GM18498 (cell line): ENCODE measurements around the gene MAGI3.
"Not testable (repeated sequence)": the region's sequence is repeated elsewhere in the genome, so short reads cannot be mapped to it uniquely, and the experiment has no call there.

Experiments
- ATAC-seq: cut with Tn5 transposase; IDR thresholded peaks from one replicate; pipeline ENCODE4 v1.9.1; 2021; ENCODE audit warnings: mild to moderate bottlenecking, moderate library complexity; ENCODE audit not compliant: unreplicated experiment

Gene MAGI3

DNA sequence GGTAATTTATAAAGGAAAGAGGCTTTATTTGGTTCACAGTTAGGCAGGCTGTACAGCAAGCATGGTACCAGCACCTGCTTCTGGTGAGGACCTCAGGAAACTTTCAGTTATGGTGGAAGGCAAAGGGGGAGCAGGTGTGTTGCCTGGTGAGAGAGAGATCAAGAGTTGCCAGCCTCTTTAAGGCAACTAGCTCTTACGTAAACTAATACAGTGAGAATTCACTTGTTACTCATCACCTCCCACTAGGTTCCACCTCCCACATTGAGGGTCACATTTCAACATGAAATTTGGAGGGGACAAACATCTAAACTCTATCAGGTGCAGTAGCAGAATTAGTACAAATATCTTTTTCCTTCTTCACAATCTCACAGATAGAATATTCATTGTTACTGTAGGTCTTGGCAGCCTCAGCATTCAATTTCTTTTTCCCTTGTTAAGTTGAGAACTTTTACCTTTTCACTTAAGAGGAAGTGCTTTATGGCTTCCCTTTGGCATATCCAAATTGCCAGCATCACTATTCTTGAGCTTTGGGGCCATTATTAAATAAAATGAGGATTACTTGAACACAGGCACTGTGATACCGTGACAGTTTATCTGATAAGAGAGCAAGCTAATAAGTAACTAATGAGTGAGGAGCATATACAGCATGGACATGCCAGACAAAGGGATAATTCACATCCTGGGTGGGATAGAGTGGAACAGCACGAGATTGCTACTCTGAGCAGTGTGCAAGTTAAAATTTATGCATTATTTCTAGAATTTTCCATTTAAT lies 48.4 kb downstream of the MAGI3 start:
- no peak for ATAC-seq

DNA sequence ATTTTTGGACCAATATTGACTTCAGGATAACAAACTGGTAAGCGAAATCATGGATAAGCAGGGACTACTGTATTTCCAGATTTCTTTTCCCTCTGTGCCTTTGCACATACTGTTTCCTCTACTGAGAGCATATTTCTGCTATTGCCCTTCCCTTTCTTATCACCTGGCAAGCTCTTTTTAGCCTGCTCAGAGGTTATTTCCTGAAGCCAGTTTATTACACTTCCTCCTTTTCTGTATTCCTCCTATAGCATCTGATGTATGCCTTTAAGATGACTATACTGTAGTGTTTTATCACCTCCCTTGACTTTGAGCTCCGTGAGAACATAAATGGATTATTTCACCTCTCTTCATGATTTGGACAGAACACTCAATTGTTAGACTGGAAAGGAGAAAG lies 49.0 kb downstream of the MAGI3 start:
- no peak for ATAC-seq

DNA sequence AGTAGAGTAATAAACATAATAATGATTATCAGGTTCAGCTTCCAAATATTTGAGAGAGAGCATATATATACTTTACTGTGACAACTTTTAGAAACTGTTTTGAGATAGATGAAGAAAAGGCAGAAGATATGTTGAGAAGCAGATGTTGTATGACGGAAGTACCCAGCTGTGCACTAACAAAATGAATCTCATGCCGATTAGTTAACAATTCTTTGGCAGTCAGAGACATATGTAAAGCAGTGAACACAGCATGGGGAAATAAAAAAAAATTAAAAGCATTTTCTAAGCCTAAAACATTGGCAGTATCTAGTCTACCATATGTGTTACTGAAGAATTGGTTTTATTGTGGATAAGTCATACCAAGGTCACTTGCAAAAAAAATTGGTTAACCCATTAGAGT lies 51.8 kb downstream of the MAGI3 start:
- ATAC-seq = no peak

DNA sequence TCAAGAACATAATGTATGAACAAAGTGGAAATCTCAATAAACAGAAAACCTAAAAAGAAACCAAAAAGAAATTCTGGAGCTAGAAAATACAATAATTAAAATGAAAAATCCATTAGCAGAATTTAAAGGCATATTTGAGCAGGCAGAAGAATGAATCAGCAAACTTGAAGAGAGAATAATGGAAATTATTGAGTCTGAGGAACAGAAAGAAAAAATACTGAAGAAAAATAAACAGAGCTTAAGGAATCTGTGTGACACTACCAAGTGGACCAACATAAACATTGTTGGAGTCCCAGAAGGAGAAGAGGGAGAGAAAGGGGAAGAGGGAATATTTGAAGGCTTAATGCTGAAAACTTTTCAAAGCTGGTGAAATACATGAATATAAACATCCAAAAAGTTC lies 54.5 kb downstream of the MAGI3 start:
- no peak for ATAC-seq

DNA sequence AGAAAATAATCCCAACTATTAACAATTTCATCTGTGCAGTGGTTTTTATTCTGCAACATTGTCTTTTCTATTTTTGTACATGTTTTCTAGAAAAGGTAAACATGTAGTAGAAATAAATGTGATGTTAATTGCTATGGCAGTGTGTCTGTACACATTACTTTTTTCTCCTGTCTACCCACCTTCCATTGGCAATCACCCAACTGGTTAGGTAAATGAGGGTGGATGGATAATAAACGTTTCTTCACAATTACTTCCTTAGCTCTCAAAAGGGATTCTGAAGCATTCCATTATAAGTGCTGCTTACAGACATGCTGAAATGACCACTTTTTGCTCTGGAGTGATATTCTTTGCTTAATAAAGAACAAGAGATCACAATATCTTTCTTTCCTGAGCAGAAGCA lies 61.4 kb downstream of the MAGI3 start:
- no peak for ATAC-seq

DNA sequence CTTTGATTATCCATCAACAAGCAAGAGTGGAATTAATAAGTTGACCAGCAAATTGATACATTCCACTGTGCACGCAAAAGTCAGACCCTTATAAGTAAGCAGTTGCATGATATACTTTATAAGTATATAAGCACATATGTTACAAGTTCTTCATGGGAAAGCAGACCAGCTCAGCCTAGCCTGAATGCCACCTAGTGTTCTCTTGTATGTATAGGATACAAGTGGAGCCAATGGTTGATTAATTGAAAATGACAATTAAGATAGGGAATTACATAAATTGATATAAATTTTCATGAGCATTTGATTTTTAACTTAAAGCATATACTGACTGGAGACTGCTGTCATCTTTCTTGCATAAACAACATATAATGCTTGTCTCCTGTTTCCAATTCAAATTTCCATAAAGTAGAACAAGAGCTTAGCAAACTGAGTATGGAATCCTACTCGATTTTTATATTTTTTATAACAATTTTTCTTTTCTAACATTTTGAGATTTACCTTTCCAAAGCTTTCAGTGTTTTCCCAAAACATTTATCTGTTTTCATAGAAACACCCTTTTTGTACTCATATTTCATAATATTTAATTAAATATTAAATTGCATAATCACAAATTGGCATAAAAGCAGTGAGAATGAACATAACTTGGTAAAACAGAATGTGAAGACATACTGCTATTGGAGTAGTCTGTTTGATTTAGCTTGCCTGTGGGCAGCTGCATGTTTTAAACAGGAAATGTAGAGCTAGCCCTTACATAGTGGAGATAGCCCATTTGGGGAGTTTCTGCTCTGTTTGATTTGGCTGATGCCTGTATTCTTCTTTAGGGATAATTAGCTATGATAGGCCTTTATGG lies 62.8 kb downstream of the MAGI3 start:
- no peak for ATAC-seq

DNA sequence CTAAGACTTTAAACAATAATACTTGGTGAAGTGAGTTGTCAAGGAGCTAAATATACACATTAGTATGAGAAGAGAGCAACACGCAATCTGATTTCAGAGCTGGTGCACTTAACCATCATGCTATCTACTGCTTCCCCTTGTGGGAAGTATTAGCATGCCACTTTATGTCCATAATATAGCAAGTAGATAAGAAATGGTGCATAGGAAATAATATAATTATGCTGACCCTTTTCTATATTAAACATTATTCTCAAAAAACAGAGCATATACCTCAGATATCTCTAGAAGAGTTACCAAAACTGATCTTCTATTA lies 63.4 kb downstream of the MAGI3 start:
- ATAC-seq = no peak

DNA sequence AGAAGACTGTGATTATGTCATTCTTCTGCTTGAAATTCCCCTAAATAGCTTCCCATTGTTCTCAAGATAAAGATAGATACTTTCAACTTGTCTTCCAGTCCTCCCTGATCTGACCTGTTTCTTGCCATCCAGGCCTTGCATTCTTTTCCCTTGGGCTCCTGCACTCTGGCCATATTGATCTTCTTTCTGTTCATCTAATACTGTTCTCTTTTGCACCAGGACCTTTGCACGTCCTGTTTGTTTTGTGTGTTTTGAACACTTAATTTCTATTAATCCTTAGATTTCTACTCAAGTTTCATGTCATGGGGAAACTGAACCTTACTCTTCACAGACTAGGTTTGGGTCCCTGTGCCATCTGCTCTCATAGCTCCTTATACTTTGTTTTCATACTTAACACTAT lies 65.1 kb downstream of the MAGI3 start:
- no peak for ATAC-seq

DNA sequence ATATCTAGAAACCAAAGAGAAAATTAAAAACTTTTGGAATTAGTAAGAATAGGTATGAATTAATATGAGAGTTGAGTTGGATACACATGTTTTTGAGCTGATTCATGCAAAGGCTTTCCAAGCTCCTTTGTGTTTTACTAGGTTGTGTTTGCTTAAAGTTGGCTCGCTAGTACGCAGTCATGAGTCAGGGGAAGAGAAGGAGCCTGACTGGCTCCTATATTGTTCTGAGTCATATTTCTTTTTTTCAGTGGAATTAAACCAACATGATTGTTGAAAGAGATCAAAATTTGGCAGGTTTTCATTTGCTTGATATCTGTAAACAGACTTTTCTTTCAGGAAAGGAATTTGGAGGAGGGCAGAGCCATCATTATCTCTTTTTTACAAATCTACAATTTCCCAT lies 66.7 kb downstream of the MAGI3 start:
- no peak for ATAC-seq

DNA sequence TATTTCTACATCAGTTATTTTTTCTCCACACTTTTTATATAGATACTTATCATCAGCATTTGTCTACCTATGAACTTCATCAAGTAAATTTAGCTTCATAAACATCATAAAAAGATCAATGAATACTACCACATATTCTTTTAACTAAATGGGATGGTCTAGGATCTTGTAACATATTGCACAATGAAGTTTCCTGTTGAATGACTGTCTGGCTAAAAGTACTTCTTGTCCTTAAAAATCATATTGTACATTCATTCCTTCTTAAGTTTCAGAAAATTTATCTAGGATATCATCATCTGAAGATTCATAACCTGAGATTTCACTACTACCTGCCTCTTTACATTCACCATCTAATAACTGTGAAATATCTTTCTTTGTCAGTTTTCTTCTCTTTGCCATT lies 69.0 kb downstream of the MAGI3 start:
- no peak for ATAC-seq

DNA sequence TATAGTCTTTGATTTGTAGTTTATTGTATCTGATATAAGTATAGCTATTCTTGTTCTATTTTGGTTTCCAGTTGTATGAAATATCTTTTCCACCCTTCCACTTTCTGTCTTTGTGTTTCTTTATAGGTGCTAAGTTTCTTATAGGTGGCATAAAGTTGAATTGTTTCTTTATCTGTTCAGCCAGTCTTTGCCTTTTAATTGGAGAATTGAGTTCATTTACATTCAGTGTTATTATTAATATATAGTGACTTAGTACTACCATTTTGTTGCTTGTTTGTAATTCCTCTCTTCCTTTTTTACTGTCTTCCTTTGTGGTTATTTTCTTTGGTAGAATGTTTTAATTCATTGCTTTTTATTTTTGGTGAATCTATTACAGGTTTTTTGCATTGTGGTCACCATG lies 77.7 kb downstream of the MAGI3 start:
- ATAC-seq = no peak

DNA sequence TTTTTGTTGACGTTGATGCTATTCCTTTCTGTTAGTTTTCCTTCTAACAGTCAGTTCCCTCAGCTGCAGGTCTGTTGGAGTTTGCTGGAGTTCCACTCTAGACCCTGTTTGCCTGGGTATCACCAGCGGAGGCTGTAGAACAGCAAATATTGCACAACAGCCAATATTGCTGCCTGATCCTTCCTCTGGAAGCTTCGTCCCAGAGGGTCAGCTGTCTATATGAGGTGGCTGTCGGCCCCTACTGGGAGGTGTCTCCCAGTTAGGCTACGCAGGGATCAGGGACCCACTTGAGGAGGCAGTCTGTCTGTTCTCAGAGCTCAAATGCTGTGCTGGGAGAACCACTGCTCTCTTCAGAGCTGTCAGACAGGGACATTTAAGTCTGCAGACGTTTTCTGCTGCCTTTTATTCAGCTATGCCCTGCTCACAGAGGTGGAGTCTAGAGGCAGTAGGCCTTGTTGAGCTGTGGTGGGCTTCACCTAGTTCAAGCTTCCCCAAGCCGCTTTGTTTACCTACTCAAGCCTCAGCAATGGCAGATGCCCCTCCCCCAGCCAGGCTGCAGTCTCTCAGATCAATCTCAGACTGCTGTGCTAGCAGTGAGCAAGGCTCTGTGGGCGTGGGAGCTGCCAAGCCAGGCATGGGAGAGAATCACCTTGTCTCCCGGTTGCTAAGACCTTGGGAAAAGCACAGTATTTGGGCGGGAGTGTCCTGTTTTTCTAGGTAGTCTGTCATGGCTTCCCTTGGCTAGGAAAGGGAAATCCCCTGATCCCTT lies 88.3 kb downstream of the MAGI3 start:
- not testable (repeated sequence) for ATAC-seq

DNA sequence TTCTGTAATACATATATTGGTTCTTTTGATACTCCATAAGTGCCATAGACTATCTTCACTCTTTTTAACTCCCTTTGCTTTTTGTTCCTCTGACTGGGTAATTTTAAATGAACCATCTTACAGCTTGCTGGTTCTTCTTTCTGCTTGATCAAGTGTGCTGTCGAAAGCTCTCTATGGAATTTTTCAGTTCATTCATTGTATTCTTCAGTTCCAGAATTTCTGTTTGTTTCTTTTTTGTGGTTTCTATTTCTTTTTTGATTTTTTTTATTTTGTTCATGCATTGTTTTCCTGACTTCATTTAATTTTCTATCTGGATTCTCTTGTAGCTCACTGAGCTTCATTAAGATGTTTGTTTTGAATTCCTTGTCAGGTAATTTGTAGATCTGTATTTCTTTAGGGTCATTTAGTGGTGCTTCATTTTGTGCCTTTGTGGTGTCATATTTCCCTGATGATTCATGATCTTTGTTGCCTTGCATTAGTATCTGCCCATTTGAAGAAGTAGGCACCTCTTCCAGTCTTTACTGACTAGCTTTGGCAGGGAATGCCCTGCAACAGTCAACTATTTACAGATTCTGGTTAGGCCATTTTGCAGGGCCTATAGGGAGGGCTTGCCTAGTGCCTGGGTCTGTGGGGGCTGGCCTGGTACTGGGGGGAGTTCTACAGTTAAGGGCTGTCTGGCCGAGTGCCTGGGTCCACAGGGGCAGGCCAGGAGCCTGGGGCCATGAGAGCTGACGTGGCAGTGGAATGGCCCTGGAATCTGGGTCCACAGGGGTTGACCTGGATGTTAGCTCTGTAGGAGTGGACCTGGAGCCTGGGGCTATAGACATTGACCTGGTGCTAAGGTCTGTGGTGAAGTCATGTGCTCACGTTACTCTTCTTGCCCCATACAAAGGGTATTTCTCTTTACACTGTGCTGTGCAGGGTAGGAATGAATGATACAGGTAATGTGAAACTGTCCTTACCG lies 89.7 kb downstream of the MAGI3 start:
- ATAC-seq = no peak

DNA sequence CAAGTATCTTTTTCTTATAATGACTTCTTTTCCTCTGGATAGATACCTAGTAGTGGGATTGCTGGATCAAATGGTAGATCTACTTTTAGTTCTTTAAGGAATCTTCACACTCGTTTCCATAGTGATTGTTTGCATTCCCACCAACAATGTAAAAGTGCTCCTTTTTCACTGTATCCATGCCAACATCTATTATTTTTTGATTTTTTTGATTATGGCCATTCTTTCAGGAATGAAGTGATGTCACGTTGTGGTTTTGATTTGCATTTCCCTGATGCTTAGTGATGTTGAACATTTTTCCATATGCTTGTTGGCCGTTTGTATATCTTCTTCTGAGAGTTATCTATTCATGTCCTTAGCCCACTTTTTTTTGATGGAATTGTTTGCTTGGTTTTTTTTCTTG lies 94.8 kb downstream of the MAGI3 start:
- not testable (repeated sequence) for ATAC-seq

DNA sequence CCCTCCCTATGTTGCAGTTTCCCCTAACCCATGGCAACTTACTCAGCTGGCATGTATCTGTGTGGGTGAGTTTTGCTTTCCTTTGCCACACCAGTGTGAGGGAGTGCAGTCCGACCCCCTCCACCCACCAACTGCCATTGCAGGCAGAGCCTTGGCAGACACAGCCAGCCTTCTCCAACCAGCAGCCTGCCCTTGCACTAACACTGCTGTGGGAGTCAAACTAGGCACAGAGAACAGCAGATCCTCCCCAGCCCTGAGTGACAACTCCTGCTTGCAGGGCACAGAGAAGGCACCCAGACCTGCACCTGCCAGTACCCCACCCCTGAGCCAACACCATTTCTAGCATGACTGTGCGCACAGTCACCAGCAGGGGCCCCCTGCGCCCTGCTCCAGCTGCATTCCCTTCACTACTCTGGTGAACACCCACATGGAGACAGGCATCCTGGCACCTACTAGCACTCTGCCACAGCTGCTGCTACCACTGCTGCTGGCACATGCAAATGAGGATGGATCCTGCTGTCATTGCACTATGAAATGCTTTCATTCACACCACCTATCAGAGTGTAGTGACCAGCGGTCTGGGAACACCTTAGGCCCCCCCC lies 98.4 kb downstream of the MAGI3 start:
- no peak for ATAC-seq

DNA sequence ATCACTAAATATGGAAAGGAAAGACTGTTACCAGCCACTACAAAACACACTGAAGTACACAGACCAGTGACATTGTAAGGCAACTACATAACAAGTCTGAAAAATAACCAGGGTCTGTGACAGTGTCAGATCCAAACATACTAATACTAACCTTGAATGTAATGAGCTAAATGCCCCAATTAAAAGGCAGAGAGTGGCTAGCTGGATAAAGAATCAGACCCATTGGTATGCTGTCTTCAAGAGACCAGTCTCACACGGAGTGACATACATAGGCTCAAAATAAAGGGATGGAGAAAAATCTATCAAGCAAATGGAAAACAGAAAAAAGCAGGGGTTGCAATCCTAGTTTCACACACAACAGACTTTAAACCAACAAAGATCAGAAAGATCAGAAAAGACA lies 100.1 kb downstream of the MAGI3 start:
- no peak for ATAC-seq

DNA sequence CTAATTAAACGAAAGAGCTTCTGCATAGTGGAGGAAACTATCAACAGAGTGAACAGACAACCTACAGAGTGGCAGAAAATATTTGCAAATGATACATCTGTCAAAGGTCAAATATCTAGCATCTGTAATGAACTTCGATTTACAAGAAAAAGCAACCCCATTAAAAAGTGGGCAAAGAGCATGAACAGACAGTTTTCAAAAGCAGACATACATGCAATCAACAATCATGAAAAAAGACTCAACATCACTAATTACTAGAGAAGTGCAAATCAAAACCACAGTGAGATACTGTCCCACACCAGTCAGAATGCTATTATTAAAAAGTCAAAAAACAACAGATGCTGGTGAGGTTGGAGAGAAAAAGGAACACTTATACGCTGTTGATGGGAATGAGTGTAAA lies 103.2 kb downstream of the MAGI3 start:
- no peak for ATAC-seq

DNA sequence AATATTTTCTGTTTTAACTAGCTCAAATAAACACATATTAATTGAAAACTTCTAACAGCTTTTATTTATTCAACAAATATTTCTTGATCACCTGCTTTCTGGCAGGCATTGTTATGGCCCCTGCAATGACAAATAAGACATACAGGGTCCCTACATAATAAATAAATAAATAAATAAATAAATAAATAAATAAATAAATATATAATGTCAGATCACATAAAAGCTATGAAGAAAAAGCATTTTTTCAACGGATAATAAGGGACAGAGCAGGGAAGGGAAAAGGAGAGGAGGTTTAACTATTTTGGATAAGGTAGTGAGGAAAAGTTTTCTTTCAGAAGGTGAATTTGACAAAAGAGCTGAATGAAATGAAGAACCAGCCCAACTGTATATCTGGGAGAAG lies 115.0 kb downstream of the MAGI3 start:
- ATAC-seq = no peak

DNA sequence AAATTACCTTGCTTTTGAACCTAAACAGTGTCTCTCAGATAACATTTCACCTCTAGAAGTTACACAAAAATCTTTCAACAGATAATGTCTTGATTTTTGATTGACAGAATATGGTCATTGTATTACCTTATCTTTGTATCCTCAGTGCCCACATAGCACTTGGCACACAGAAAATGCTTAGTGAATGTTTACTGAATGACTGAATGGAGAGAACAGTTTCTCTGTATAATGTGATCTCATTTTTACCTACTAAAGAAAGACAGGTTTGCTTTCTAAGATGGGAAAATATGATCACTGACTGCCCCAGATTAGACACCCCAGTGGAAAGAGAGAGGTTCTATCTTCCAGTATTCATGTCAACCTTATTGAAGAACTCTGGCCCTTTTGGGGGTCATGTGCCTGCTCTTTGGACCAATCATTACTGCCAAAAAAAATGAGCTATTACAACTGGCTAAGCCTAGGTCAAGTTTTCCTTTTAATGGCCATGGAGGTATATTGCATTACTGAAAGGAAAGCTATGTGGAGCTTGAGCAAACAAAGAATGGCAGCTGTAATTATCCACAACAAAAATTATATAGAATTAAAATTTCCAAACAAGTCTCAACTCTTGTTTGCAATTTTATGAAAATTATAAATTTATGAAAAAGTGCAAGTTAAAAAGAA lies 117.4 kb downstream of the MAGI3 start:
- no peak for ATAC-seq
